Activated CD8-positive, alpha-beta memory T cell treated with anti-CD3 and anti-CD28 coated beads for 24 hours (primary cell): ENCODE results near the gene ZBTB8OS.
A peak's percentile ranks its signal among the peaks of the same experiment; 100 is the strongest.
"Not testable (repeated sequence)": the region's sequence is repeated elsewhere in the genome, so short reads cannot be mapped to it uniquely, and the experiment has no call there.

ENCODE experiments used
- DNase-seq: peaks from one replicate; pipeline ENCODE4 v3.0.0-alpha.2; 2020

The ZBTB8OS gene

DNA sequence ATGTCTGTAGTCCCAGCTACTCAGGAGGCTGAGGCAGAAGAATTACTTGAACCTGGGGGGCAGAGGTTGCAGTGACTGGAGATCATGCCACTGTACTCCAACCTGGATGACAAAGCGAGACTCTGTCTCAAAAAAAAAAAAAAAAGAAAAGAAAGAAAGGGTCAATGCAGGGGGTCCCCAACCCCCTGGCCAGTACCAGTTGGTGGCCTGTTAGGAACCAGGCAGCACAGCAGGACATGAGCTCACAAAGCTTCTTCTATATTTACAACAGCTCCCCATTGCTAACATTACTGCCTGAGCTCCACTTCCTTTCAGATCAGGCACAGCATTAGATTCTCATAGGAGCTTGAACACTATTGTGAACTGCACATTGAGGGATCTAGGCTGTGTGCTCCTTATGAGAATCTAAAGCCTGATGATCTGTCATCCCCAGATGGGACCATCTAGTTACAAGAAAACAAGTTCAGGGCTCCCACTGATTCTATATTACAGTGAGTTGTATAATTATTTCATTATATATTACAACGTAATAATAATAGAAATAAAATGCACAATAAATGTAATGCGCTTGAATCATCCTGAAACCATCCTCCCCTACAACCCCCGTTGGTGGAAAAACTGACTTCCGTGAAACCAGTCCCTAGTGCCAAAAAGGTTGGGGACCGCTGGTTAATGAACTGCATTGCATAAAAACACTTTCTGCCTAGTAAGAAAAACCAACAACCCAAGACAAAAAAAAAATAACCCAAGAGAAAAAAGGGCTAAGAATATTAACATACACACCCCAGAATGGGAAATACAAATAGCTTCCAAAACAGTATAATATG is 2.8 kb downstream of the ZBTB8OS start:
- DNase-seq = no peak

DNA sequence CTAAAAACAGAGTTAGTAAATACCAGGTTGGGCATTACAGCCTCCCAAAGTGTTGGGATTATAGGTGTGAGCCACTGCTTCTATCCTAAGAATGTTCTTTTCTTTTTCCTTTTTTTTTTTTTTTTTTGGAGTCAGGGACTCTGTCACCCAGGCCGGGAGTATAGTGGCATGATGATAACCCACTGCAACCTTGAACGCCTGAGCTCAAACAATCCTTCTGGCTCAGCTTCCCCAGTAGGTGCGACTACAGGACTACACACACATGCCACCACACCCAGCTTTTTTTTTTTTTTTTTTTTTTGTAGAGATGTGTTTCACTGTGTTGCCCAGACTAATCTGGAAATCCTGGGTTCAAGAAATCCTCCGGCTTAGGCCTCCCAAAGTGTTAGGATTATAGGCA is 5.9 kb downstream of the ZBTB8OS start:
- no peak for DNase-seq

DNA sequence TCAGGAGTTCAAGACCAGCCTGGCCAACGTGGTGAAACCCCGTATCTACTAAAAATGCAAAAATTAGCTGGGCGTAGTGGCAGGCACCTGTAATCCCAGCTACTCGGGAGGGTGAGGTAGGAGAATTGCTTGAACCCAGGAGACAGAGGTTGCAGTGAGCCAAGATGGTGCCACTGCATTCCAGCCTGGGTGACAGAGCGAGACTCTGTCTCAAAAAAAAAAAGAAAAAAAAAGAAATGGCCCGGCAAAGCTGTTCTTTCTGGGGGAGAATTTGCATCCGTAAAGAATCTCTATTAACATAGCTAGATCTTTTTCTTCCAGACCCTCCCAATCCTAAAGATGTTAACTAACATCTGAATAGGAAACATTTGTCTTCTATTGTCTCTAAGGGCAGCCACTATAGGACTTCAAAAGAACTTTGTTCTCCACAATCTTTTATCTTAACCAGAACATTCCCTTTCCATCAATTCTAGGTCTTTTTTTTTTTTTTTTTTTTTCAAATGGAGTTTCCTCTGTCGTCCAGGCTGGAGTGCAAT is 8.0 kb downstream of the ZBTB8OS start:
- not testable (repeated sequence) for DNase-seq

- DNase-seq = no peak
Observed at GRCh38 chr1:32639489-32640075, 10.8 kb downstream of the ZBTB8OS start.

DNA sequence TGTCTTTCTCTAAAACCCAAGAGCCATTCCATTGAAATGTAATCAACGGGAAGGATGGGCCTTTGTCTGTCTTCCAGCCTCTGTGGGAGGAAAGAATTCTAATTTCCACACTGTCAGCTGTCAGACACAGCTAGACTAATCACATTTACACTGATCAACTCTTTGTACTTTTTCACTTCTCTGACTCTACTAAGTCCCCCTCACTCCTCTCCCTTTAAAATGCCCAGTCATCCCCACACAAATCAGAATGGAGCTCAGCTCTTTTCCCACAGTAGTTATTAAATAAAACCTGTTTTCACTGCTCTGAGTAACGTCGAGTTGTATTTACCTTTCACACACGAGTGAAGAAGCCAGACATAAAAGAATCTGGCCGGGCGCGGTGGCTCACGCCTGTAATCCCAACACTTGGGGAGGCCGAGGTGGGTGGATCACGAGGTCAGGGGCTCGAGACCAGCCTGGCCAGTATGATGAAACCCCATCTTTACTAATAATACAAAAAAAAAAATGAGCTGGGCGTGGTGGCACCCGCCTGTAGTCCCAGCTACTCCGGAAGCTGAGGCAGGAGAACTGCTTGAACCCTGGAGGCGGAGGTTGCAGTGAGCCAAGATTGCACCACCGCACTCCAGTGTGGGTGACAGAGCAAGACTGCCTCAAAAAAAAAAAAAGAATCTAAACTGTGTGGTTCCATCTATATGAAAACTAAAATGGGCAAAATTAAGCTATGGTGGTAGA is 13.3 kb downstream of the ZBTB8OS start:
- DNase-seq = no peak

DNA sequence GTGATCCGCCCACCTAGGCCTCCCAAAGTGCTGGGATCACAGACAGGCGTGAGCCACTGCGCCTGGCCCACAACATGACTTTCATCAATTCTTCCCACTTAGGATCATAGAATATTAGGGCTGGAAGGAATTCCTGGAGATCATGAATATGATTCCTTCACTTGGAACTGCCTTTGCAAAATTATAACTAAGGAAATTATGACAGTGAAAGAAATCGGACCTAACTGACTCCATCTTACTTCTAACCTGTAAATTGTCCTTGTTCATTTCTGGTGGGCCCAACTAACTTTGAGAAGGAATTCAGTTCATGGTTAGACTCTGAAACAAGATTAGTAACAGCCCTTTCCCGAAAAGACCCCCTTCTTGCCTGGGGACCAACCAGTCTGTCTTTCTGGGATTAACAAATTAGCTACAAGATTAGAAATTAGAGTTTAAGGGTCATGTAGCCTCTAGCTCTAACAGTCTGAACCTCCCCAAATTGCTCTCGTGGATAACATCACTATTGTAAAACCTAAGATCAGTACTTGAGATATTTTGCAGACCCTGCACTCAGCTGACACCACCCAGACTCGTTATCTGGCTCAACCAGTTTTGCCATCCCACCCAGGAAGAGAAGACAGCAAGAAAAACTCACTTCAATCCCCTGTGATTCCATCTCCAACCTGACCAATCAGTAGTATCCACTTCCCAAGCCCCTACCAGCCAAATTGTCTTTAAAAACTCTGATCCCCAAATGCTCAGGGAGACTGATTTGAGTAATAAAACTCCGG is 14.7 kb downstream of the ZBTB8OS start:
- DNase-seq = no peak

DNA sequence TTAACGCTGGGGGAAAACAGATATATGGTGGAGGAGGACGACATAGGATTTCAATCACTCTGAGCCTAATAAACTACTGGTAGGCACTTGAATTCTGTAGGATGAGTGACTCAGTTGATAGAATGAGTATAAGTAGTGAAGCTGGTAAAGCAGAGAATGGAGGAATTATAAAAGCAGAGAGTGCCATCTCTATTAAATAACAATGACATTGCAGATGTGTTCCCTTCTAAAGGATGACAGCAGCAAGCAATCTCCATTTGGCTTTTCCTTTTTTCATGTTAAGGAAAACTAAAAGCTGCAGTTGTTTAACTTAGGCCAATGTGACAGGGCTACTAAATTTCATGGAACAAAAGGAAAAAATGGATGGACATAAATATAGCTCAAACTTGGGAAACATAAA is 17.5 kb downstream of the ZBTB8OS start:
- no peak for DNase-seq

- DNase-seq = not testable (repeated sequence)
Observed at GRCh38 chr1:32630173-32630572, 20.2 kb downstream of the ZBTB8OS start.

DNA sequence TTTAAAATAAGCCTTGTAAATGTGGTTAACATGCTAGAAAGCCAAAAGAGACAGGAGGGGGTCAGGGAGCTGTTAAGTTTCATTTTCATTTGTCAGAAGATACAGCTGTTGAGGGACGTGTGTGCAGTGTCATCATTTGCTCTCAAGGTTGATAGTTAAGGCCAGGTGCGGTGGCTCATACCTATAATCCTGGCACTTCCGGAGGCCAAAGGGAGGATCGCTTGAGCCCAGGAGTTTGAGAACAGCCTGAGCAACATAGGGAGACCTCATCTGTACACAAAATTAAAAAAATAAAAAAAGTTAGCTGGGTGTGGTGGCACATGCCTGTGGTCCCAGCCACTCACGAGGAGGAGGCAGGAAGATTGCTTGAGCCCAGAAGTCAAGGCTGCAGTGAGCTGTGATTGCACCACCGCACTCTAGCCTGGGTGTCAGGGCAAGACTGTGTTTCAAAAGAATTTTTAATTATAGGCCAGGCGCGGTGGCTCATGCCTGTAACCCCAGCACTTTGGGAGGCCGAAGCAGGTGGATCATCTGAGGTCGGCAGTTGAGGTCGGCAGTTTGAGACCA is 22.7 kb downstream of the ZBTB8OS start:
- DNase-seq = peak; percentile 53

- no peak for DNase-seq
Observed at GRCh38 chr1:32626176-32626575, 24.2 kb downstream of the ZBTB8OS start.

DNA sequence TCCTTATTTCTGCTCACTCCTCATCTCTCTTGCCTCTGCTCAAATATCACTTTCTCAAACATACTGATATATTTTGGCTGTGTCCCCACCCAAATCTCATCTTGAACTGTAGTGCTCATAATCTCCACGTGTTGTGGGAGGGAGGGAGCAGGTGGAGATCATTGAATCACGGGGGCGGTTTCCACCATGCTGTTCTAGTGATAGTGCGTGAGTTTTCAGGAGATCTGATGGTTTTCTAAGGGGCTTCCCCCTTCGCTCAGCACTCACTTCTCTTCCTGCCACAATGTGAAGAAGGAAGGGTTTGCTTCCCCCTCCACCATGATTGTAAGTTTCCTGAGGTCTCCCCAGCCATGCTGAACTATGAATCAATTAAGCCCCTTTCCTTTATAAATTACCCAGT is 26.6 kb downstream of the ZBTB8OS start:
- no peak for DNase-seq

DNA sequence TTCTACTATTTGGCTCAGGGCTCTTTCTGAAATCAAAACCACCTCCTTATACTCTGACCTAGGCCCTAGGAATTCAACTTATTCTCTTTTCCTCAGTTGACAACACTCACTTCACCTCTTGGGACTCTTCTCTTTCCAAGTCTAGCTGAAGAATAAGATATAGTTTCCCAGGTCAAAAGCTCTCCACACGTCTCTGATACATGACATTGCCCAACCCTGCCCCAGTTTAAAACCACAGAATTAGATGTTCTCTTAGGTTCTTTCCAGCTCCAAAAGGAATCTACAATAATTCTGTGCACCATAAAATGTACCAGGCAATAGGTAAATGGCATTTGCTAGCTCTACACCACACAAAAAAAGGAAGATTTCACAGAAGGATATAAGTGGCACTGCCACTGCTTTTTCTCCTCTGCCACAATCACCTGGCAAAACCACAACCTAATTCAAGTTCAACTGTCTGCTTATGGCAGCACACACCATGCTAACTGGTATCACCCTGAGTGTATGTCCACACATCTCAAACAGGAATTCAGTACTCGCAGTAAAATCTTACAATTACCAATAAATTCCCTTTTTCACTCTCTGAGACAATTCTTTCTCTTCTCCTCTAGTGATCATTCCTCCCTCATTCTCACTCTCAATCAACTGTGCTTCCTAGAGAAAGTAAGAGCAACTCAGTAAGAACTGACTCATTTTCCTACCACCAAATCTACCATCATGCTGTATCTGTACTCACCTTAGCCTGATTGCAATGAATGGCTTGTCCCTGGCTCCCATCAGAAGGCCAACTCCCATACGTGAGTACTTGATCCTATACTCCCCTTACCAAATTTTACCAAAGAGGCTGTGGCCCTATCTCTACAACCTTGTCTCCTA is 27.3 kb downstream of the ZBTB8OS start:
- DNase-seq = no peak

GRCh38 chr1:32622205-32622604 is 28.1 kb downstream of the ZBTB8OS start:
- DNase-seq = no peak

- DNase-seq = no peak
Observed at GRCh38 chr1:32619701-32620485, 30.5 kb downstream of the ZBTB8OS start.

DNA sequence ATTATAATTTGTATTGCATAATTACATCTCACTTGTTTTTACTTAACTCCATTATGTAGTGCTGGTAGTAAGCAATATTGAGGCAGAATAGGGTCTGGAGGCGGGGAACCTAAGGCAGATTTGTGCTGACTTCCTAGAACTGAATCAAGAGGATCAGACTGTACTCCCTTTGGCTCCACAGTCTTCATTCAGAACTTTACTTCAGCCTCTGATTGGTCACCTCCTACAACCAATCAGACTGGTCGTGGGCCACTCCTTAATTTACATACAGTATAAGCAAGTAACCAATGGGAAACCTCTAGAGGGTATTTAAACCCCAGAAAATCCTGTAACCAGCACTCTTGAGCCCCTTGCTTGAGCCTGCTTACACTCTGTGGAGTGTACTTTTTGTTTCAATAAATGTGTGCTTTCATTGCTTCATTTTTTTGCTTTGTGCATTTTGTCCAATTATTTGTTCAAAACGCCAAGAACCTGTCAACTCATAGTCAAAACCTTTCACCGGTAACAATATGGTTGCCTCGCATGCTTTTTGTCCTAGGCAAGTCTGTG is 31.6 kb downstream of the ZBTB8OS start:
- DNase-seq = no peak

- no peak for DNase-seq
Observed at GRCh38 chr1:32613472-32613871, 36.9 kb downstream of the ZBTB8OS start.

DNA sequence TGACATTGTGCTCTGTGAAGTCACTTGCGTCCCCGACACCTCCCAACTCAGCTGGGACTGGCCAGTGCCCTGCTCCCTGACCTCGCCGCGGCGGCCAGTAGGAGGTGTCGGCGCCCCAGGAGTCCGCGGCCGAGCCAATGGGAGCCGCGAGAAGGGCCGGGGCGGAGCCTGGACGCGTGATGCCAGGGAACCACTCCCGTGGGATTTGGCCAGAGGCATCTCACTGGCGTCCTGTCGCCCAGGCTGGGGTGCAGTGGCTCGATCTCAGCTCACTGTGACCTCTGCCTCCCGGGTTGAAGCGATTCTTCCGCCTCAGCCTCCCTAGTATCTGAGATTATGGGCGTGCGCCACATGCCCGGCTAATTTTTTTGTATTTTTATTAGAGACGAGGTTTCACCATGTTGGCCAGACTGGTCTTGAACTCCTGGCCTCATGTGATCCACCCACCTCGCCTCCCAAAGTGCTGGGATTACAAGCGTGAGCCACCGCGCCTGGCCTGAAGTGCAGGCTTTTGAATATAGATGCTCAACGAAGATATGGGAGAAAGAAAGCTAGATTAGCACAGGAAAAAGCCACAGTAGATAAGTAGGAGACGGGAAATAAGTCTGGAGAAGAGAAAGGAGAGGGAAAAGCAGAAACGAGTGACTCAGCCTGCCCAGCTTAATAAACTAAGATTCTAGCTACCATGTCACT is 38.0 kb downstream of the ZBTB8OS start:
- peak; percentile 73 for DNase-seq

DNA sequence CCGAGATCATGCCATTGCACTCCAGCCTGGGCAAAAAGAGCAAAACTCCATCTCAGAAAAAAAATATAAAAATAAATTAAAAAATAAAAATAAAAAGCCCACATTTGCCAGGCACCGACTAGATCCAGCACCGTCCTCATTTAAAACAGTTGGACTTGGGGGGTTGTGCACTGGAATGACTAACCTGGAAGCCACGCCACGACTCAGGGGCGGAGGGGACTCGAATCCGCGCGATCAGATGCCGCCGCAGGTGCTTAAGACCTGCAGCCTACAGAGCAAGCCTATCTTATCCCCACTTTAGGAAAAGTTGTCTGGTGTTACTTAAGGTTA is 38.5 kb downstream of the ZBTB8OS start:
- DNase-seq = no peak

GRCh38 chr1:32609180-32609579 is 41.2 kb downstream of the ZBTB8OS start:
- no peak for DNase-seq
